ENCODE measurements around the gene PBX1. TPM values are rescaled to one million over a fixed set of nuclear protein-coding genes. Genes with fewer than 3 reads are reported as not detected.

Gene PBX1
- total and polyA plus RNA-seq, 2 donors (not counting 3 experiments of a cell fraction or from before 2014, with no cell fraction given) = 10.7 to 24.1 TPM

DNA sequence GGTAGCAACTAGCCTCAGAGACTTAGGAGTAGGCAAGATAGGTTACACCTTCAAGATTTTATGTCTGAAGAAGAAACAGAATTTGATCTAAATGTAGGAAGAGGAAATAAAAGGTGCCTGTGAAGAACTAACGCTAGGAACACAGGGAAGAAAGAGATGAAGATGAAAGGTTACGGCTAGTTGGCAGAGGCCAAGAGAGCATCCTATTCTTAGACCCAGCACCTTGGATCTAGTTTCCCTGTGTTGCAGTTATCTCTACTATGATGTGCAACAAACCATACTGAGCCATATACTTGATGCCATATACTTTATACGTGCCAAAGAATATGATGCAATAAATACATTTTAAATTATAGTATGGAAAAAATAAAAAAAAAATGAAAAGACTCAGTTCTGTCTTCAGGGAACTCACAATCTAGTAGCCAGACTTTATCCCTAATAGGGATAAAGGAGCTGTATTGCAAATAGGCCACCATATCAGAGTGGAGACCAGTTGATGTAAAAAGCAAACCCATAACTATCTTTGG, 181.1 kb downstream of the PBX1 start:
- intact Hi-C loops (cut with micrococcal nuclease) (no loop called here), dilution Hi-C loops (cut with MboI; ENCODE audit: extremely low pct_ligation_motif_present, low sequenced_read_pairs) (no loop called here)
- H2AFZ ChIP-seq (ENCODE audit: low read depth, low read length) = no peak overlapping the region
- TF ChIP-seq POLR2AphosphoS5 (IDR thresholded peaks at IDR 0.05; ENCODE audit: insufficient read depth, low read depth, low read length) = no peak
- TF ChIP-seq, protein P1, sequence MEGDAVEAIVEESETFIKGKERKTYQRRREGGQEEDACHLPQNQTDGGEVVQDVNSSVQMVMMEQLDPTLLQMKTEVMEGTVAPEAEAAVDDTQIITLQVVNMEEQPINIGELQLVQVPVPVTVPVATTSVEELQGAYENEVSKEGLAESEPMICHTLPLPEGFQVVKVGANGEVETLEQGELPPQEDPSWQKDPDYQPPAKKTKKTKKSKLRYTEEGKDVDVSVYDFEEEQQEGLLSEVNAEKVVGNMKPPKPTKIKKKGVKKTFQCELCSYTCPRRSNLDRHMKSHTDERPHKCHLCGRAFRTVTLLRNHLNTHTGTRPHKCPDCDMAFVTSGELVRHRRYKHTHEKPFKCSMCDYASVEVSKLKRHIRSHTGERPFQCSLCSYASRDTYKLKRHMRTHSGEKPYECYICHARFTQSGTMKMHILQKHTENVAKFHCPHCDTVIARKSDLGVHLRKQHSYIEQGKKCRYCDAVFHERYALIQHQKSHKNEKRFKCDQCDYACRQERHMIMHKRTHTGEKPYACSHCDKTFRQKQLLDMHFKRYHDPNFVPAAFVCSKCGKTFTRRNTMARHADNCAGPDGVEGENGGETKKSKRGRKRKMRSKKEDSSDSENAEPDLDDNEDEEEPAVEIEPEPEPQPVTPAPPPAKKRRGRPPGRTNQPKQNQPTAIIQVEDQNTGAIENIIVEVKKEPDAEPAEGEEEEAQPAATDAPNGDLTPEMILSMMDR (IDR thresholded peaks at IDR 0.05; ENCODE audit: extremely low read depth in 1 of 2, insufficient read depth in 1 of 2, low read depth in 1 of 2, low read length in 2 of 2) = no peak
- no TSS peak for BruUV-seq (replicated peaks)
- H3K9ac ChIP-seq (replicated peaks; ENCODE audit: extremely low read depth, insufficient read depth, low read length) = no peak overlapping the region
- H3K9me1 ChIP-seq (replicated peaks; ENCODE audit: control insufficient read depth, extremely low read depth, insufficient read depth, low read length) = no peaks in the 10 kb centered on the region
- ChIA-PET CTCF (no interaction called here), POLR2A (no interaction called here)
- DNase-seq (ENCODE audit: low read depth, low spot score) = no peak
- H3K27ac ChIP-seq (ENCODE audit: insufficient read depth, low read depth, low read length) = no peak overlapping the region
- no peaks in the 10 kb centered on the region for H3K79me2 ChIP-seq (ENCODE audit: control insufficient read depth, insufficient read depth, low read length)
- H3K4me2 ChIP-seq (ENCODE audit: insufficient read depth, low read length) = no peak overlapping the region
- no peak for FAIRE-seq
- no peaks in the 10 kb centered on the region for H3K36me3 ChIP-seq (ENCODE audit: control insufficient read depth in 2 of 2, extremely low read depth in 1 of 2, insufficient read depth in 2 of 2, low read length in 2 of 2)
- H4K20me1 ChIP-seq (replicated peaks; ENCODE audit: control insufficient read depth, extremely low read depth, insufficient read depth, low read length) = no peaks in the 10 kb centered on the region
- H3K27me3 ChIP-seq (ENCODE audit: control insufficient read depth in 2 of 2, insufficient read depth in 2 of 2, low read length in 2 of 2) = no peaks in the 10 kb centered on the region
- no peaks in the 10 kb centered on the region for H3K9me3 ChIP-seq (replicated peaks; ENCODE audit: control insufficient read depth, insufficient read depth, low read length)
- no peaks in the 10 kb centered on the region for H3K4me1 ChIP-seq (ENCODE audit: control insufficient read depth, extremely low read depth, insufficient read depth, low read length)
- H3K4me3 ChIP-seq (replicated peaks in 1 of 3; ENCODE audit: insufficient read depth in 1 of 3, low read depth in 1 of 3, low read length in 3 of 3) = no peak overlapping the region

DNA sequence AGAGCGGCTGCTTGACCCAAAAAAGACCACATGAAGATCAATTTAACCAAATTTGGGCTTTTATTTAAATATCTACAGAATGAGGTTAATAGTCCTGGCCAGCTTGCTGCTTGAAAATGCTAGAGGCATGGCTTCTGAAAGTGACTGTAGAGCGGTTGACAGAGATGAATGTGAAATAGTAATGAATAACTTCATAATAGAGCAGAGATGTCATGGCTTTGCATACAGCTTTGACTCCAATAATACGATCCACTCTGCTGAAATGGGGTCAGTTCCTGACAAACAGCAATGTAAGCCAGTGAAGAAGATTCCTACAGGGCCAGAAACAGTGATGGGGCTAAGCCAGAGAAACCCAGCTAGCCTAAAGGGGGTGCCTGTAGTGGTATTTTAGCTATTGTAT, 183.8 kb downstream of the PBX1 start:
- Histone ChIP-seq H3K79me2 (ENCODE audit: control insufficient read depth, insufficient read depth, low read length) (no peaks in the 10 kb centered on the region), H3K36me3 (ENCODE audit: control insufficient read depth in 2 of 2, extremely low read depth in 1 of 2, insufficient read depth in 2 of 2, low read length in 2 of 2) (no peaks in the 10 kb centered on the region), H3K4me3 (replicated peaks in 1 of 3; ENCODE audit: insufficient read depth in 1 of 3, low read depth in 1 of 3, low read length in 3 of 3) (no peak overlapping the region), H2AFZ (ENCODE audit: low read depth, low read length) (no peak overlapping the region), H4K20me1 (replicated peaks; ENCODE audit: control insufficient read depth, extremely low read depth, insufficient read depth, low read length) (no peaks in the 10 kb centered on the region), H3K27ac (ENCODE audit: insufficient read depth, low read depth, low read length) (no peak overlapping the region), H3K9ac (replicated peaks; ENCODE audit: extremely low read depth, insufficient read depth, low read length) (no peak overlapping the region), H3K4me2 (ENCODE audit: insufficient read depth, low read length) (no peak overlapping the region), H3K9me3 (replicated peaks; ENCODE audit: control insufficient read depth, insufficient read depth, low read length) (no peaks in the 10 kb centered on the region), H3K27me3 (ENCODE audit: control insufficient read depth in 2 of 2, insufficient read depth in 2 of 2, low read length in 2 of 2) (no peaks in the 10 kb centered on the region), H3K4me1 (ENCODE audit: control insufficient read depth, extremely low read depth, insufficient read depth, low read length) (no peaks in the 10 kb centered on the region), H3K9me1 (replicated peaks; ENCODE audit: control insufficient read depth, extremely low read depth, insufficient read depth, low read length) (no peaks in the 10 kb centered on the region)
- intact Hi-C loops (cut with micrococcal nuclease) (no loop called here), dilution Hi-C loops (cut with MboI; ENCODE audit: extremely low pct_ligation_motif_present, low sequenced_read_pairs) (no loop called here)
- ChIA-PET POLR2A (no interaction called here), CTCF (no interaction called here)
- BruUV-seq (replicated peaks) = no TSS peak
- TF ChIP-seq, protein P2, sequence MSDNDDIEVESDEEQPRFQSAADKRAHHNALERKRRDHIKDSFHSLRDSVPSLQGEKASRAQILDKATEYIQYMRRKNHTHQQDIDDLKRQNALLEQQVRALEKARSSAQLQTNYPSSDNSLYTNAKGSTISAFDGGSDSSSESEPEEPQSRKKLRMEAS (IDR thresholded peaks at IDR 0.05; ENCODE audit: insufficient read depth, insufficient read length) = no peak
- TF ChIP-seq FOS (IDR thresholded peaks at IDR 0.05; ENCODE audit: borderline replicate concordance, insufficient read depth, low read length) = no peak
- DNase-seq (ENCODE audit: low read depth, low spot score) (no peak), FAIRE-seq (no peak)
